Esophagus muscularis mucosa (tissue), 4 donors: ENCODE measurements around the gene NAV1. TPM values are rescaled to one million over a fixed set of nuclear protein-coding genes. Genes with fewer than 3 reads are reported as not detected.

ENCODE experiments used
- DNase-seq: peaks from one replicate; pipeline ENCODE4 v3.0.0-alpha.2; 2017; ENCODE audit errors: extremely low spot score
- H3K27ac ChIP-seq, 4 donors: fragments of 200-600 bp; sonication (generic); replicated peaks in 1 of 4; 1 replicate in 3 of 4; 2 replicates in 1 of 4; pipeline ENCODE4 v1.5.1; 2016 to 2019; ENCODE audit warnings: mild to moderate bottlenecking in 1 of 4
- H3K27me3 ChIP-seq, 4 donors: fragments of 200-600 bp; sonication (generic); one replicate each; pipeline versions ENCODE4 v1.5.1 to v1.6.0; 2016 to 2019
- H3K36me3 ChIP-seq, 4 donors: fragments of 200-600 bp; sonication (generic); one replicate each; pipeline ENCODE4 v1.5.1; 2016 to 2019
- H3K4me1 ChIP-seq, 4 donors: fragments of 200-600 bp; sonication (generic); one replicate each; pipeline ENCODE4 v1.5.1; 2016 to 2019
- H3K4me3 ChIP-seq, 4 donors: fragments of 200-600 bp; sonication (generic); 1 replicate in 2 of 4; 2 replicates in 2 of 4; pipeline ENCODE4 v1.5.1; 2016 to 2019; ENCODE audit warnings: mild to moderate bottlenecking in 4 of 4, moderate library complexity in 1 of 4
- H3K9me3 ChIP-seq, 4 donors: fragments of 200-600 bp; sonication (generic); 1 replicate in 3 of 4; 2 replicates in 1 of 4; pipeline ENCODE4 v1.5.1; 2016 to 2019
- CTCF ChIP-seq, 3 experiments: fragments of 200-600 bp in 2 of 3; fragments of 450-650 bp in 1 of 3; sonication (generic) in 2 of 3; IDR thresholded peaks; one replicate each; pipeline ENCODE4 v1.5.1; 2017 to 2019; ENCODE audit warnings: antibody characterized with exemption in 3 of 3, mild to moderate bottlenecking in 2 of 3, moderate library complexity in 1 of 3
- EP300 ChIP-seq: sonication (generic); formaldehyde crosslinking; IDR thresholded peaks from one replicate; pipeline ENCODE4 v1.6.1; 2017; ENCODE audit warnings: antibody characterized with exemption
- POLR2A ChIP-seq: fragments of 450-650 bp; IDR thresholded peaks from one replicate; pipeline ENCODE4 v1.6.1; 2017; ENCODE audit warnings: antibody characterized with exemption, moderate library complexity, mild to moderate bottlenecking, low read depth
- POLR2AphosphoS5 ChIP-seq, 2 donors: sonication (generic); formaldehyde crosslinking; IDR thresholded peaks; one replicate each; pipeline ENCODE4 v1.6.1; 2017; ENCODE audit warnings: antibody characterized with exemption in 2 of 2
- WGBS: methylation state at CpG from one replicate; pipeline ENCODE4 v1.1.5; 2018; 5-methylcytosine and 5-hydroxymethylcytosine counted together
- intact Hi-C: fragments of 100-400 bp; cut with DNase I; formaldehyde crosslinking; loops from one replicate; pipeline ENCODE4 v1.15.1; 2023
- total RNA-seq, 4 donors: library from RNA; depleted of rRNA; stranded (reverse); fragments of >200 nt; gene quantifications; one replicate each; pipeline versions ENCODE4 v1.1.0 to v1.2.1, GENCODE V29; 2016

The NAV1 gene
- total RNA-seq, 4 donors from 2014 or later = 12.9 to 35.5 (median 21.9) TPM

GRCh38 chr1:201539561-201540431, 869 bp downstream of the NAV1 start:
- Histone ChIP-seq H3K36me3 (no peaks in the 10 kb centered on the region), H3K4me3 (peak overlapping the region; percentile 70 to 81 (median 74)), H3K9me3 (no peaks in the 10 kb centered on the region), H3K27me3 (no peaks in the 10 kb centered on the region), H3K27ac (peak overlapping the region; percentile 84 to 87 (median 85)), H3K4me1 (peaks cover 65 to 88% (median 73%) of the 10 kb centered on the region in 4 donors)
- intact Hi-C loops = no loop called here
- WGBS = 1% methylated on average over 22 of the region's 47 CpGs
- DNase-seq = no peak
- TF ChIP-seq POLR2AphosphoS5 (IDR thresholded peaks at IDR 0.05) (peak; percentile 31 to 55), POLR2A (no peak), EP300 (no peak)

GRCh38 chr1:201540846-201541735, 2.2 kb downstream of the NAV1 start:
- no peaks in the 10 kb centered on the region for H3K9me3 ChIP-seq
- H3K27ac ChIP-seq = peak overlapping the region; percentile 38 to 87 (median 85)
- no peak for TF ChIP-seq CTCF (IDR thresholded peaks at IDR 0.05)
- no peak for TF ChIP-seq POLR2A
- no peak for TF ChIP-seq POLR2AphosphoS5 (IDR thresholded peaks at IDR 0.05)
- TF ChIP-seq EP300 = no peak
- peak overlapping the region; percentile 70 to 81 (median 74) for H3K4me3 ChIP-seq
- intact Hi-C loops = no loop called here
- H3K36me3 ChIP-seq = no peaks in the 10 kb centered on the region
- DNase-seq = no peak
- H3K27me3 ChIP-seq = no peaks in the 10 kb centered on the region
- peaks cover 53 to 79% (median 60%) of the 10 kb centered on the region in 4 donors for H3K4me1 ChIP-seq
- WGBS = 89% methylated on average over 11 of the region's 12 CpGs

GRCh38 chr1:201542309-201543035, 3.5 kb downstream of the NAV1 start:
- Histone ChIP-seq H3K4me3 (no peak overlapping the region), H3K27ac (peak overlapping the region; percentile 38 to 87 (median 85)), H3K27me3 (no peaks in the 10 kb centered on the region), H3K36me3 (no peaks in the 10 kb centered on the region), H3K4me1 (peaks cover 41 to 68% (median 46%) of the 10 kb centered on the region in 4 donors), H3K9me3 (no peaks in the 10 kb centered on the region)
- TF ChIP-seq EP300 (no peak), POLR2AphosphoS5 (IDR thresholded peaks at IDR 0.05) (no peak), POLR2A (no peak), CTCF (IDR thresholded peaks at IDR 0.05) (no peak)
- intact Hi-C loops = no loop called here
- DNase-seq = no peak
- WGBS = 50% methylated on average over 9 of the region's 9 CpGs

GRCh38 chr1:201543871-201544642, 5.1 kb downstream of the NAV1 start:
- DNase-seq = peak; percentile 89
- intact Hi-C loops = no loop called here
- WGBS = 72% methylated on average over 7 of the region's 7 CpGs
- Histone ChIP-seq H3K27ac (peak overlapping the region in 1 of 4 donors; percentile 9), H3K27me3 (no peaks in the 10 kb centered on the region), H3K36me3 (no peaks in the 10 kb centered on the region), H3K4me3 (no peak overlapping the region), H3K4me1 (peaks cover 29 to 53% (median 33%) of the 10 kb centered on the region in 4 donors), H3K9me3 (no peaks in the 10 kb centered on the region)
- TF ChIP-seq CTCF (IDR thresholded peaks at IDR 0.05) = no peak
- no peak for TF ChIP-seq EP300
- no peak for TF ChIP-seq POLR2AphosphoS5 (IDR thresholded peaks at IDR 0.05)
- TF ChIP-seq POLR2A = no peak
